ENCODE results near the gene COL8A1.
A peak's percentile ranks its signal among the peaks of the same experiment; 100 is the strongest.

Gene COL8A1

GRCh38 chr3:99747915-99748314 lies 109.5 kb downstream of the COL8A1 start:
- no peak overlapping the region for H3K4me3 ChIP-seq (ENCODE audit: low read depth, low read length)
- TF ChIP-seq CTCF (conservative IDR thresholded peaks at IDR 0.05; ENCODE audit: low read depth, low read length), result peak; percentile 59
- DNase-seq (ENCODE audit: low read depth), result peak; percentile 63

- H3K4me3 ChIP-seq (ENCODE audit: low read depth, low read length), result no peak overlapping the region
- peak; percentile 79 for DNase-seq (ENCODE audit: low read depth)
- no peak for TF ChIP-seq CTCF (conservative IDR thresholded peaks at IDR 0.05; ENCODE audit: low read depth, low read length)
Observed at GRCh38 chr3:99751649-99752048, 113.3 kb downstream of the COL8A1 start.

GRCh38 chr3:99753268-99753975 lies 115.0 kb downstream of the COL8A1 start:
- peak; percentile 93 for DNase-seq (ENCODE audit: low read depth)
- no peak overlapping the region for H3K4me3 ChIP-seq (ENCODE audit: low read depth, low read length)
- peak; percentile 81 for TF ChIP-seq CTCF (conservative IDR thresholded peaks at IDR 0.05; ENCODE audit: low read depth, low read length)

GRCh38 chr3:99755831-99756230 lies 117.4 kb downstream of the COL8A1 start:
- DNase-seq (ENCODE audit: low read depth), result no peak
- no peak for TF ChIP-seq CTCF (conservative IDR thresholded peaks at IDR 0.05; ENCODE audit: low read depth, low read length)
- H3K4me3 ChIP-seq (ENCODE audit: low read depth, low read length), result no peak overlapping the region

GRCh38 chr3:99757966-99758365 lies 119.6 kb downstream of the COL8A1 start:
- TF ChIP-seq CTCF (conservative IDR thresholded peaks at IDR 0.05; ENCODE audit: low read depth, low read length), result no peak
- no peak overlapping the region for H3K4me3 ChIP-seq (ENCODE audit: low read depth, low read length)
- no peak for DNase-seq (ENCODE audit: low read depth)

GRCh38 chr3:99758502-99759177 lies 120.2 kb downstream of the COL8A1 start:
- TF ChIP-seq CTCF (conservative IDR thresholded peaks at IDR 0.05; ENCODE audit: low read depth, low read length), result no peak
- DNase-seq (ENCODE audit: low read depth), result no peak

GRCh38 chr3:99760031-99760430 lies 121.6 kb downstream of the COL8A1 start:
- TF ChIP-seq CTCF (conservative IDR thresholded peaks at IDR 0.05; ENCODE audit: low read depth, low read length), result no peak
- no peak for DNase-seq (ENCODE audit: low read depth)
- no peak overlapping the region for H3K4me3 ChIP-seq (ENCODE audit: low read depth, low read length)

More at GRCh38 chr3:99758502-99759177, 120.2 kb downstream of the COL8A1 start:
- H3K4me3 ChIP-seq (ENCODE audit: low read depth, low read length), result no peak overlapping the region

All from choroid plexus epithelial cell (primary cell).